Measurements from ENCODE around the gene LMX1A.

LMX1A gene

GRCh38 chr1:165367375-165367993 is 11.0 kb upstream of the LMX1A start:
- TF ChIP-seq CTCF (IDR thresholded peaks at IDR 0.05; ENCODE audit: insufficient read depth, low read depth, low read length, missing control alignments), result peak; percentile 95
- H3K4me3 ChIP-seq (ENCODE audit: low read depth, low read length), result no peak overlapping the region
- DNase-seq (ENCODE audit: low read depth), result peak; percentile 78

GRCh38 chr1:165365341-165365740 is 8.8 kb upstream of the LMX1A start:
- DNase-seq (ENCODE audit: low read depth), result no peak
- TF ChIP-seq CTCF (IDR thresholded peaks at IDR 0.05; ENCODE audit: insufficient read depth, low read depth, low read length, missing control alignments), result no peak
- H3K4me3 ChIP-seq (ENCODE audit: low read depth, low read length), result no peak overlapping the region

GRCh38 chr1:165364568-165365133 is 8.1 kb upstream of the LMX1A start:
- no peak for TF ChIP-seq CTCF (IDR thresholded peaks at IDR 0.05; ENCODE audit: insufficient read depth, low read depth, low read length, missing control alignments)
- H3K4me3 ChIP-seq (ENCODE audit: low read depth, low read length), result no peak overlapping the region
- DNase-seq (ENCODE audit: low read depth), result no peak

GRCh38 chr1:165356876-165357275 is 361 bp upstream of the LMX1A start:
- DNase-seq (ENCODE audit: low read depth), result no peak
- no peak for TF ChIP-seq CTCF (IDR thresholded peaks at IDR 0.05; ENCODE audit: insufficient read depth, low read depth, low read length, missing control alignments)
- no peak overlapping the region for H3K4me3 ChIP-seq (ENCODE audit: low read depth, low read length)

GRCh38 chr1:165355139-165355976 is 1.2 kb downstream of the LMX1A start:
- H3K4me3 ChIP-seq (ENCODE audit: low read depth, low read length), result no peak overlapping the region
- no peak for TF ChIP-seq CTCF (IDR thresholded peaks at IDR 0.05; ENCODE audit: insufficient read depth, low read depth, low read length, missing control alignments)
- DNase-seq (ENCODE audit: low read depth), result no peak

GRCh38 chr1:165354739-165355138 is 1.8 kb downstream of the LMX1A start:
- DNase-seq (ENCODE audit: low read depth), result no peak
- no peak overlapping the region for H3K4me3 ChIP-seq (ENCODE audit: low read depth, low read length)
- TF ChIP-seq CTCF (IDR thresholded peaks at IDR 0.05; ENCODE audit: insufficient read depth, low read depth, low read length, missing control alignments), result no peak

Data from GM12865 (cell line).